ENCODE data around the gene CELSR3. TPM values are rescaled to one million over a fixed set of nuclear protein-coding genes. Genes with fewer than 3 reads are reported as not detected.

CELSR3 gene
- total RNA-seq, 1 donor from 2014 or later, result 3.4 TPM

Other genes with a start within 250 kb of the CELSR3 start
- 68.6 TPM for gene PLXNB1, start 232.8 kb downstream of the CELSR3 start, total RNA-seq (ENCODE audit: insufficient read depth, low replicate concordance)
- 4.8 TPM for gene CCDC51, start 222.8 kb downstream of the CELSR3 start, total RNA-seq (ENCODE audit: insufficient read depth, low replicate concordance)
- gene TMA7, start 222.6 kb downstream of the CELSR3 start, total RNA-seq (ENCODE audit: insufficient read depth, low replicate concordance), result 135 TPM
- gene ATRIP, start 216.1 kb downstream of the CELSR3 start, total RNA-seq (ENCODE audit: insufficient read depth, low replicate concordance), result 9.4 TPM
- 59.2 TPM for gene SHISA5, start 158.7 kb downstream of the CELSR3 start, total RNA-seq (ENCODE audit: insufficient read depth, low replicate concordance)
- gene PFKFB4, start 106.1 kb downstream of the CELSR3 start, total RNA-seq (ENCODE audit: insufficient read depth, low replicate concordance), result 13.2 TPM
- 1.9 TPM for gene UCN2, start 99.1 kb downstream of the CELSR3 start, total RNA-seq (ENCODE audit: insufficient read depth, low replicate concordance)
- gene COL7A1, start 67.6 kb downstream of the CELSR3 start, total RNA-seq (ENCODE audit: insufficient read depth, low replicate concordance), result 65.0 TPM
- 97.5 TPM for gene UQCRC1, start 53.2 kb downstream of the CELSR3 start, total RNA-seq (ENCODE audit: insufficient read depth, low replicate concordance)
- not detected for gene TMEM89, start 41.1 kb downstream of the CELSR3 start, total RNA-seq (ENCODE audit: insufficient read depth, low replicate concordance)
- gene SLC26A6, start 27.4 kb downstream of the CELSR3 start, total RNA-seq (ENCODE audit: insufficient read depth, low replicate concordance), result 4.8 TPM
- gene NCKIPSD, start 23.0 kb upstream of the CELSR3 start, total RNA-seq (ENCODE audit: insufficient read depth, low replicate concordance), result 7.9 TPM
- gene IP6K2, start 54.3 kb upstream of the CELSR3 start, total RNA-seq (ENCODE audit: insufficient read depth, low replicate concordance), result 46.5 TPM
- 24.3 TPM for gene PRKAR2A, start 185.0 kb upstream of the CELSR3 start, total RNA-seq (ENCODE audit: insufficient read depth, low replicate concordance)
- gene SLC25A20, start 236.0 kb upstream of the CELSR3 start, total RNA-seq (ENCODE audit: insufficient read depth, low replicate concordance), result 7.2 TPM

All from umbilical cord (tissue), 1 donor.